Pons (tissue), 1 donor: ENCODE results near the gene STK24.

Experiments
- DNase-seq: peaks from one replicate; pipeline ENCODE4 v3.0.0-alpha.2; 2016; ENCODE audit warnings: low spot score

Gene STK24

GRCh38 chr13:98407575-98407974, 169.3 kb downstream of the STK24 start:
- DNase-seq, result no peak

DNA sequence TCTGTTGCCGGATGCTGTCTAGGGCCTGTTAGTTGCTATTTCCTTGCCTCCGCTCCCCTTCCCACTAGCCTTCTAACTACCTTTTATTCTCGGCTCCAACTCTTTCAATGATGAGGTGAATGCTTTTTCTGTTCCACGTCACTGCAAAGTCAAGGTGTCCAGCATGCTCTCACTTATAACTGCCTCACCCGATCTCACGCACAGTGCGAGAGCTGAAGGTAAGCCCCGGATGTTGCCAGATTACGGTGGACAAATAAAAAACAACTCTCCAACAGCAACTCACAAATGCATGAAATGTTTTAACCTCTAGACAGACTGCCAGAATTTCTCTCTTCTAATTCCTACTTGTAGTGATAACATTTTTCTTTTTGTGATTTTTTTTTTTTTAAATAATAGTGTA, 169.9 kb downstream of the STK24 start:
- no peak for DNase-seq

DNA sequence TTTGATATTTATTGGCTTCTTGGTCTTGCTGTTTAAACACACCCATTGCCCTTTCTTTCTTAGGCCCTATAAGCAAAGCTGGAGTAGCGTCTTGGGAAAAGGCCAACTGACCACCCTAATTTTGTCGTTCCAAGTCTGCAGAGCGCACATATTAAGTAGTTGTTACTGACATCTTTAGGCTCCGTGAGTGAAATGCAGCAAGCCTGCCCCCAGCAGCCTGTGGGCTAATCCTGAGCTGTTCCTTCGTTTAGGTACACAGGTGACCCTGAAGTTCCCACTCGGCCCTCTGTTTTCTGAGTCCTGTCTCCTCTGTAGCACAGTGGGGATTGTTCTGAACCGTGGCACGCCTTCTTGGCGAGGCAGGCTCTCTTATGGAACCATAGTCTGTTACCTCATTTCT, 170.5 kb downstream of the STK24 start:
- DNase-seq, result no peak

- no peak for DNase-seq
Measured at GRCh38 chr13:98405690-98406344, 171.1 kb downstream of the STK24 start.

- DNase-seq, result peak; percentile 19
Measured at GRCh38 chr13:98405107-98405571, 171.8 kb downstream of the STK24 start.

DNA sequence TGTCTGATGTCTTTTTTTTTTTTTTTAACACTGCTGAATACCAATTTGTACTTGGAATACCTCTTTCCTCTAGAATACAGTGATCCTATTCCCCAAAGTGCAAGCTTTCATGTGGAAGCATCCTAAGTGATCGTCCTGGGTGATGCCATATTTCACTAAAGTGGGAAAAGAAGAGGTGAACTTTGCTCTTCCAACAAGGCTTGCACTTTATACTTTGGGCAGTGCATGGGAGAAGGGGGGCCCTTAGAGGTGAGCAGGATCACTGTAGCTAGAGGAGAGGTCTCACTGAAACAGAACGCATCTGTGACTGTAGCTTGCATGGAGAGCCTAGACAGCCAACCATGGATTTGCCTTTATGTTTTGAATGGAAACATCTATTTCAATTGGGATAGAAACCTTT, 173.8 kb downstream of the STK24 start:
- no peak for DNase-seq

DNA sequence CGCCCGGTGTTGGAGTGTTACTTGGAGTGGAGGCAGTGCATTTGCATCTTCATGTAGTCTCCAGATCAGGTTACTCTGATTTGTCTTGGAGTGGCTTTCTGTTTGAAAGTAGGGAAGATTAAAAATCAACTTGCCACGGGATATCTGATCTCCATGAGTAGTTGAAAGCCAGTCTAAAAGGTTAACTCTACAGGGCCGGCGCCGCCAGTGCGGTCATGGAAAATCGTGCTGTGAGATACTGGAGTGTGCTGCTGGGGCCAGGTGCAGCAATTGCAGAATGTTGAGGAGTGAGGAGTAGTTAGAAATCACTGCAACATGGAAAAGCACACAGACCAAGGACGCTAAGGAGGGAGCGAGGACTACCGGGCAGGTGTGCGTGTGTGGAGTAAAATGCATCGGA, 175.0 kb downstream of the STK24 start:
- DNase-seq, result no peak

DNA sequence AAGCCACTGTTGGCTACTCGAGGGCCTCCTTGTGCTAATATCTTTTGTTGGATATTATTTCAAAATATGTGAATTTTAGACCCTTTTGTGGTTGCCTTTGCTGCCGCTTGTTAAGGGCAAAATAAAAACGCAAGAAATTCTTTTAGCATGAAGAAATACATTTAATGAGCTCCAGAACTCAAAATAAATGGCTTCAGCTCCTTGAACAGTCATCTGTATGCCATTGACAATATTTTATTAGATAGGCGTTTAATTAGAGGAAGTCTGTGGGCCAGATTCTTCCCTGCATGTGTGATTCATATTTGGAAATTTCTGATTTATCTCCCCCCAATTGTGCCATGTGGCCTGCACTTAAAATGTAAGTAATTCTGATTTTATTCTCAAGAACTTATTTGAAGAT, 177.2 kb downstream of the STK24 start:
- DNase-seq, result no peak

- DNase-seq, result no peak
Measured at GRCh38 chr13:98398581-98398980, 178.3 kb downstream of the STK24 start.

- DNase-seq, result no peak
Measured at GRCh38 chr13:98397861-98398260, 179.0 kb downstream of the STK24 start.

GRCh38 chr13:98397221-98397620, 179.7 kb downstream of the STK24 start:
- DNase-seq, result no peak

GRCh38 chr13:98396071-98396710, 180.7 kb downstream of the STK24 start:
- DNase-seq, result no peak
